ENCODE measurements around the gene WNT3A.

WNT3A gene

DNA sequence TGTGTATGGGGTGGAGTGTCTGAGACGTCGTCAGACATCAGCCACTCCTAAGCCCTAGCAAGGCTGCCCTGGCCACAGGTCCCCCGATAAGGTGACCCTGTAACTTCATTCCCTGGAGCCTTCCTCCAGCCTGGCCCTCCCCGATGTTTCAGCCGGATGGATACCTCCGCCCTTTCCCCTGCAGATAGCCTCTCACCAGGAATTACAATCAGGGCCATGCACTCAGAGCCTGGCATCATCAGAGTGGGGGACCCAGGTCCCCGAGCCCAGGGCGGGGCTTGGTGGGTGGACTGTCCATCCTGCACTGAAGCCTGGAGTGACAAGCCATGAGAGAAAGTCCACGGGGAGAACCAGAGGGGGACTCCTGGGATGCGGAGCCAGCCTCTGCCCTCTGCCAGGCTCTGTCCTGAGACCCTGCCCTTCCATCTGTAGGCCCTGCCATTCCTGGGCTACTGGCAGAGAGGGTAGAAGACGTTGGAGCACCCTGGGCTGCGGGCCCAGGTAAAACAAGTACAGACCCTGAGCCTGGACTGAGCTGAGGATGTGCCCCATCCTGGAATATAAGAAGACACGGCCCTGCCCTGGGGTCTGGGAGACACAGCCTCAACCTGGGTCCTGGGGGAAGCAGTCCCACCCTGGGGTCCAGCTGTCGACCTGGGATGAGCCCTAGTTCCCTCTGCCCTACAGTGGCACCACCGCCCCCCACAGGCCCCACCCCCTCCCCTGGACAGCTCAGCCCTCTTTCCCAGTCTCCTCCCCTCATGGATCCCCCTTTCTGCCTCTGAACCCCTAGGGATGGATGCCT is 58.9 kb downstream of the WNT3A start:
- TF ChIP-seq, protein P1, sequence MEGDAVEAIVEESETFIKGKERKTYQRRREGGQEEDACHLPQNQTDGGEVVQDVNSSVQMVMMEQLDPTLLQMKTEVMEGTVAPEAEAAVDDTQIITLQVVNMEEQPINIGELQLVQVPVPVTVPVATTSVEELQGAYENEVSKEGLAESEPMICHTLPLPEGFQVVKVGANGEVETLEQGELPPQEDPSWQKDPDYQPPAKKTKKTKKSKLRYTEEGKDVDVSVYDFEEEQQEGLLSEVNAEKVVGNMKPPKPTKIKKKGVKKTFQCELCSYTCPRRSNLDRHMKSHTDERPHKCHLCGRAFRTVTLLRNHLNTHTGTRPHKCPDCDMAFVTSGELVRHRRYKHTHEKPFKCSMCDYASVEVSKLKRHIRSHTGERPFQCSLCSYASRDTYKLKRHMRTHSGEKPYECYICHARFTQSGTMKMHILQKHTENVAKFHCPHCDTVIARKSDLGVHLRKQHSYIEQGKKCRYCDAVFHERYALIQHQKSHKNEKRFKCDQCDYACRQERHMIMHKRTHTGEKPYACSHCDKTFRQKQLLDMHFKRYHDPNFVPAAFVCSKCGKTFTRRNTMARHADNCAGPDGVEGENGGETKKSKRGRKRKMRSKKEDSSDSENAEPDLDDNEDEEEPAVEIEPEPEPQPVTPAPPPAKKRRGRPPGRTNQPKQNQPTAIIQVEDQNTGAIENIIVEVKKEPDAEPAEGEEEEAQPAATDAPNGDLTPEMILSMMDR (IDR thresholded peaks at IDR 0.05; ENCODE audit: low read depth, low read length): no peak
- no peak overlapping the region for H3K4me3 ChIP-seq (replicated peaks in 1 of 2; ENCODE audit: low read depth in 2 of 2, low read length in 2 of 2)
- DNase-seq (ENCODE audit: low read depth in 2 of 2): no peak

DNA sequence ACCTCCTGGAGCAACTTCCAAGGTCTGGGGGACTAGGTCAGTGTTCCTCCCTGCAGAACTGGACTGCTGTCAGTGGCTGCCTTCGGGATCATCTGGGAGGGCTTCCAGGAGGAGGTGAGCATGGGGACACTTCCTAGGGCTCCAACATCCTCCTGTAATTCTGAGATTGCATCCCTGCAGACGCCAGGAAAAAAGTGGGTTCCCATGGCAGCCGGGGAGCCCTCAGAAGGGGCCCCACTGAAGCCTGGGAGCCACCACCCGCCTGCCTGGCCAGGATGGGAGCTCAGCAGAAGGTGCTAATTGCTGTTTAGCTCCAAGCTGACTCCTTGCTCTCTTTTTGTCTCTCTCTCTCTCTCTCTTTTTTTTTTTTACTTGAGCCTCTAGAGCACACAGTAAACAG is 59.6 kb downstream of the WNT3A start:
- no peak for DNase-seq (ENCODE audit: low read depth in 2 of 2)
- no peak overlapping the region for H3K4me3 ChIP-seq (replicated peaks in 1 of 2; ENCODE audit: low read depth in 2 of 2, low read length in 2 of 2)
- TF ChIP-seq, protein P1 (IDR thresholded peaks at IDR 0.05; ENCODE audit: low read depth, low read length): no peak

DNA sequence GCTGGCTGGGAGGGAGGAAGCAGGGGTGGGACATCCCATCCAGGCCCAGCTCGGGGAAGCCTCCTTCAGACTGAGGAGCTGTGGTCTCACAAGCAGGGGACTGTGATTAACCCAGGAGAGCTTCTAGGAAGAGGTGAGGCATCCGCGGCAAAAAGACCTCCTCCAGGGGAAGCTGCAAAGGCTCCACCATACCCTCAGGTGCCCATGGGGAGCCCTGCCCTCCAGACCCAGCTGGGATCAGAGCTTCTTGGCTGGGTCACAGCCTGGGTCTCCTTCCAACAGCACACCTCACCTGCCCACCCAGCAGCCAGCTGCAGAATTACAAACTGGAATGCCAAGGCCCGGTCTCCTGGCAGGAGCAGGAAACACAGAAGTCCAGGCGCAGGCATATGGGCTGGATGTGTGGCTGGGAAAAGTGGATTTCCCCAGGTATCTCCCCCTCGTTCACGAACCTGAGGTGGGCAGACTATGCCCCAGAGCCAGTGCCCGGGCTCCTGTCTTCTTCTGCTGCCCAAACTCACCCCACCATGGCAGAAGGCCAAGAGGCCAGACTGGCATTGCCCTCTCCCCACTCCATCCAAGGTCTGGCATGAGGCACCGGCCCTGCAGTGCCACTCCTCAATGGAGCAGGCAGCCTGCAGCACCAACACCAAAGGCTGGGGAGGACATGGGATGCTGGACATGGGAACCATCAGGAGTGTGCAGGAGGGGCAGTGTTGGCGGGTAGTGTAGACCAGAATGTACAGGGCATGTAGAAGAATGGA is 60.3 kb downstream of the WNT3A start:
- DNase-seq (ENCODE audit: low read depth in 2 of 2): no peak
- no peak overlapping the region for H3K4me3 ChIP-seq (replicated peaks in 1 of 2; ENCODE audit: low read depth in 2 of 2, low read length in 2 of 2)
- TF ChIP-seq, protein P1 (IDR thresholded peaks at IDR 0.05; ENCODE audit: low read depth, low read length): no peak

DNA sequence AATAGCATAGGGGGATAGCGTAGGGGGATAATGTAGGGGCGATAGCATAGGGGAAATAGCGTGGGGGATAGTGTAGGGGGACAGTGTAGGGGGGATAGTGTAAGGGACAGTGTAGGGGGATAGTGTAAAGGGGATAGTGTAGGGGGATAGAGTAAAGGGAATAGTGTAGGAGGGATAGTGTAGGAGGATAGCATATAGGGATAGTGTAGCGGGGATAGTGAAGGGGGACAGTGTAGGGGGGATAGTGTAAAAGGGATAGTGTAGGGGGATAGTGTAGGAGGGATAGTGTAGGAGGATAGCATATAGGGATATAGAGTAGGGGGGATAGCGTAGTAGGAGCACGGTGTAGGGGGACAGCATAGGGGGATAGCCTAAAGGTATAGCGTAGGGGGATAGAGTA is 61.6 kb downstream of the WNT3A start:
- H3K4me3 ChIP-seq (replicated peaks in 1 of 2; ENCODE audit: low read depth in 2 of 2, low read length in 2 of 2): no peak overlapping the region
- no peak for DNase-seq (ENCODE audit: low read depth in 2 of 2)
- TF ChIP-seq, protein P1 (IDR thresholded peaks at IDR 0.05; ENCODE audit: low read depth, low read length): no peak

DNA sequence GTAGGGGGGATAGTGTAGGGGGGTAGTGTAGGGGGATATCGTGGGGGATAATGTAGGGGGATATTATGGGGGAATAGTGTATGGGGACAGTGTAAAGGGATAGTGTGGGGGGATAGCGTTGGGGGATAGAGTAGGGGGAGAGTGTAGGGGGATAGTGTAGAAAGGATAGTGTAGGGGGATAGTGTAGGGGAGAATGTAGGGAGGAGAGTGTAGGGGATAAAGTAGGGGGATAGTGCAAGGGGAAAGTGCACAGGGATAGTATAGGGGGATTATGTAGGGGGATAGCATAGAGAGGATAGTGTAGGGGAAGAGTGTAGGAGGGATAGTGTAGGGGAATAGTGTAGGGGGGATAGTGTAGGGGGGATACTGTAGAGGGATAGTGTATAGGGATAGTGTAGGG is 63.4 kb downstream of the WNT3A start:
- TF ChIP-seq, protein P1 (IDR thresholded peaks at IDR 0.05; ENCODE audit: low read depth, low read length): no peak
- DNase-seq (ENCODE audit: low read depth in 2 of 2): no peak

DNA sequence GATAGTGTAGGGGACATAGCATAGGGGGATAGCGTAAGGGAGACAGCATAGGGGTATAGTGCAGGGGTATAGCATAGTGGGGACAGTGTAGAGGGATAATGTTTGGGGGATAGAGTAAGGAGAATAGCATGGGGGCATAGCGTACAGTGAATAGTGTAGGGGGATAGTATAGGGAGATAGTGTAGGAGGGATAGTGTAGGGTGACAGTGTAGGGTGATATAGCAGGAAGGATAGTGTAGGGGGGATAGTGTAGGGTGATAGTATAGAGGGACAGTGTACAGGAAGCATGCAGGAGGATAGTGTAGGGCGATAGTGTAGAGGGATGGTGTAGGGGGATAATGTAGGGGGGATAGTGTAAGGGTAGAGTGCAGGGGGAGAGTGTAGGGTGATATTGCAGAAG is 64.1 kb downstream of the WNT3A start:
- no peak overlapping the region for H3K4me3 ChIP-seq (replicated peaks in 1 of 2; ENCODE audit: low read depth in 2 of 2, low read length in 2 of 2)
- TF ChIP-seq, protein P1 (IDR thresholded peaks at IDR 0.05; ENCODE audit: low read depth, low read length): no peak

More for the DNA sequence above, 63.4 kb downstream of the WNT3A start:
- no peak overlapping the region for H3K4me3 ChIP-seq (replicated peaks in 1 of 2; ENCODE audit: low read depth in 2 of 2, low read length in 2 of 2)

More for the DNA sequence above, 64.1 kb downstream of the WNT3A start:
- no peak for DNase-seq (ENCODE audit: low read depth in 2 of 2)
